HK-2 (cell line): Measurements from ENCODE around the gene YEATS2.
A peak's percentile ranks its signal among the peaks of the same experiment; 100 is the strongest.
"Not testable (repeated sequence)": the region's sequence is repeated elsewhere in the genome, so short reads cannot be mapped to it uniquely, and the experiment has no call there.

Source experiments
- DNase-seq: peaks from one replicate; pipeline ENCODE4 v3.0.0-alpha.2; 2018; ENCODE audit not compliant: unreplicated experiment

YEATS2 gene

GRCh38 chr3:183714622-183715021 is 17.0 kb downstream of the YEATS2 start:
- no peak for DNase-seq

GRCh38 chr3:183718012-183718411 is 20.4 kb downstream of the YEATS2 start:
- DNase-seq: no peak

- DNase-seq: no peak
Measured at GRCh38 chr3:183725387-183725786, 27.8 kb downstream of the YEATS2 start.

GRCh38 chr3:183728204-183728603 is 30.6 kb downstream of the YEATS2 start:
- no peak for DNase-seq

GRCh38 chr3:183730361-183730760 is 32.8 kb downstream of the YEATS2 start:
- no peak for DNase-seq

GRCh38 chr3:183731611-183732010 is 34.0 kb downstream of the YEATS2 start:
- no peak for DNase-seq

GRCh38 chr3:183733553-183733952 is 36.0 kb downstream of the YEATS2 start:
- no peak for DNase-seq

GRCh38 chr3:183734750-183735494 is 37.3 kb downstream of the YEATS2 start:
- no peak for DNase-seq

GRCh38 chr3:183737116-183737515 is 39.5 kb downstream of the YEATS2 start:
- no peak for DNase-seq

GRCh38 chr3:183740154-183740553 is 42.6 kb downstream of the YEATS2 start:
- DNase-seq: not testable (repeated sequence)

- DNase-seq: no peak
Measured at GRCh38 chr3:183743231-183743630, 45.6 kb downstream of the YEATS2 start.

GRCh38 chr3:183745300-183746098 is 47.9 kb downstream of the YEATS2 start:
- no peak for DNase-seq

- DNase-seq: no peak
Measured at GRCh38 chr3:183754052-183754451, 56.5 kb downstream of the YEATS2 start.

GRCh38 chr3:183762304-183762703 is 64.7 kb downstream of the YEATS2 start:
- DNase-seq: no peak

- DNase-seq: peak; percentile 14
Measured at GRCh38 chr3:183764847-183765731, 67.5 kb downstream of the YEATS2 start.

- no peak for DNase-seq
Measured at GRCh38 chr3:183766107-183766506, 68.5 kb downstream of the YEATS2 start.

- peak; percentile 73 for DNase-seq
Measured at GRCh38 chr3:183766745-183767606, 69.4 kb downstream of the YEATS2 start.

- DNase-seq: no peak
Measured at GRCh38 chr3:183768114-183768513, 70.5 kb downstream of the YEATS2 start.

GRCh38 chr3:183769453-183769852 is 71.9 kb downstream of the YEATS2 start:
- no peak for DNase-seq

GRCh38 chr3:183774631-183775030 is 77.0 kb downstream of the YEATS2 start:
- no peak for DNase-seq

- no peak for DNase-seq
Measured at GRCh38 chr3:183775781-183776180, 78.2 kb downstream of the YEATS2 start.
